Measurements from ENCODE around the gene PCGF1.
"Not testable (repeated sequence)": the region's sequence is repeated elsewhere in the genome, so short reads cannot be mapped to it uniquely, and the experiment has no call there.

The PCGF1 gene

DNA sequence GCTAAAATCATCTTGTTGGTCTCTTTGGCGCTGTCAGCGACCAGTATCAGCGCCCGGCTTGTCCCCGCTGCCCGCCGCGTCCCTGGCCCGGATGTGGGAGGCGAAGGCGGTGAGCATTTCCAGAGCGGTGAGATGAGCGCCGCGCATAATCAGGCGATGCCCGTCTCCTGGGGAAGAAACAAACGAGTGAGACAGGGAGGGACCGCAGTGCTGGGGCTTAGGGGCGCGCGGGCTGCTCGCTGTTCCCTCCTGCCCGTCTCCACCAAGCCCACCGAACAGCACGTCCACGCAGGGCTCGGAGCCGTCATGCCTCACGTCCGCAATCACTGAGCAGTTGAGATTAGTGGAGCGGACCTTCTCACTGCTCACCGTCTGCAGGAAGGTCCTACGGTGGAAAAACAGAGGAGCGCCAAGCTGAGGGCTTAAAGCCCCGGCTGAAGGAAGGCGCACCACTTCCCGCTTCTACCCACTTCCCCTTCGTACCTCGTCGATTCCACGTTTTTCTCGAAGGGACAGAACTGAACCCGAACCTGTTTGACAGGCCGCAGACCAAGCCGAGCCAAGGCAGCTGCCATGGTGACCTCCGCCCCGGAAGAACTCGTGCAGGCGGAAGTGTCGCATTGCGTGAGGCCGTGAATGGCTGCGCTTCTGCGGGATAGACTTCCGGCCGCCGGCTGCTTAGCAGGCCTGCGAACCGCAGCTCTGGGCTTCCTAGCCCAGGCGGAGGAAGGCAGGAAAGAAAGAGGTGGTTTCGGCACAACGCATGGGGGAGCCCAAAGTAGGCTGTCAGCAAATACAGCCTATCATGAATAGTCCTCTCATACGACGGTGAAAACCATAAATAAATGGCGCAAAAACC is 35.2 kb downstream of the PCGF1 start, which contains the start of gene MRPL53:
MRPL53 (minus strand) TSS at position 595 of the 859 bp plus-strand sequence; CDS start at position 575, 20 bp downstream.
- Histone ChIP-seq H3K4me1 (ENCODE audit: insufficient read depth, low read length, severe bottlenecking) (peaks cover 21% of the 10 kb centered on the region), H3K4me2 (ENCODE audit: low read length) (peak within 1 kb of the TSS; percentile 99), H3K9me2 (ENCODE audit: low read depth, low read length) (no peaks in the 10 kb centered on the region), H3K9me3 (ENCODE audit: low read length) (no peaks in the 10 kb centered on the region), H3K36me3 (ENCODE audit: insufficient read depth, low read length) (peaks cover 17% of the 10 kb centered on the region), H3K27me3 (ENCODE audit: insufficient read depth, low read length) (no peaks in the 10 kb centered on the region), H2AFZ (ENCODE audit: low read length) (no peak within 1 kb of the TSS), H4K20me1 (ENCODE audit: insufficient read depth, low read length) (no peaks in the 10 kb centered on the region), H3K79me2 (ENCODE audit: insufficient read depth, low read length) (no peaks in the 10 kb centered on the region), H3F3A (ENCODE audit: insufficient read depth, low read length) (no peaks in the 10 kb centered on the region), H3K9ac (ENCODE audit: low read length) (peak within 1 kb of the TSS; percentile 85), H3K4me3 (ENCODE audit: low read depth, low read length, poor library complexity, severe bottlenecking) (peak within 1 kb of the TSS; percentile 84), H3K27ac (ENCODE audit: low read depth, low read length, poor library complexity, severe bottlenecking) (peak within 1 kb of the TSS; percentile 89)
- TF ChIP-seq EZH2 (IDR thresholded peaks at IDR 0.05; ENCODE audit: borderline replicate concordance, low read length): no peak
- TF ChIP-seq, protein P1, sequence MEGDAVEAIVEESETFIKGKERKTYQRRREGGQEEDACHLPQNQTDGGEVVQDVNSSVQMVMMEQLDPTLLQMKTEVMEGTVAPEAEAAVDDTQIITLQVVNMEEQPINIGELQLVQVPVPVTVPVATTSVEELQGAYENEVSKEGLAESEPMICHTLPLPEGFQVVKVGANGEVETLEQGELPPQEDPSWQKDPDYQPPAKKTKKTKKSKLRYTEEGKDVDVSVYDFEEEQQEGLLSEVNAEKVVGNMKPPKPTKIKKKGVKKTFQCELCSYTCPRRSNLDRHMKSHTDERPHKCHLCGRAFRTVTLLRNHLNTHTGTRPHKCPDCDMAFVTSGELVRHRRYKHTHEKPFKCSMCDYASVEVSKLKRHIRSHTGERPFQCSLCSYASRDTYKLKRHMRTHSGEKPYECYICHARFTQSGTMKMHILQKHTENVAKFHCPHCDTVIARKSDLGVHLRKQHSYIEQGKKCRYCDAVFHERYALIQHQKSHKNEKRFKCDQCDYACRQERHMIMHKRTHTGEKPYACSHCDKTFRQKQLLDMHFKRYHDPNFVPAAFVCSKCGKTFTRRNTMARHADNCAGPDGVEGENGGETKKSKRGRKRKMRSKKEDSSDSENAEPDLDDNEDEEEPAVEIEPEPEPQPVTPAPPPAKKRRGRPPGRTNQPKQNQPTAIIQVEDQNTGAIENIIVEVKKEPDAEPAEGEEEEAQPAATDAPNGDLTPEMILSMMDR (IDR thresholded peaks at IDR 0.05; ENCODE audit: low read length): no peak

DNA sequence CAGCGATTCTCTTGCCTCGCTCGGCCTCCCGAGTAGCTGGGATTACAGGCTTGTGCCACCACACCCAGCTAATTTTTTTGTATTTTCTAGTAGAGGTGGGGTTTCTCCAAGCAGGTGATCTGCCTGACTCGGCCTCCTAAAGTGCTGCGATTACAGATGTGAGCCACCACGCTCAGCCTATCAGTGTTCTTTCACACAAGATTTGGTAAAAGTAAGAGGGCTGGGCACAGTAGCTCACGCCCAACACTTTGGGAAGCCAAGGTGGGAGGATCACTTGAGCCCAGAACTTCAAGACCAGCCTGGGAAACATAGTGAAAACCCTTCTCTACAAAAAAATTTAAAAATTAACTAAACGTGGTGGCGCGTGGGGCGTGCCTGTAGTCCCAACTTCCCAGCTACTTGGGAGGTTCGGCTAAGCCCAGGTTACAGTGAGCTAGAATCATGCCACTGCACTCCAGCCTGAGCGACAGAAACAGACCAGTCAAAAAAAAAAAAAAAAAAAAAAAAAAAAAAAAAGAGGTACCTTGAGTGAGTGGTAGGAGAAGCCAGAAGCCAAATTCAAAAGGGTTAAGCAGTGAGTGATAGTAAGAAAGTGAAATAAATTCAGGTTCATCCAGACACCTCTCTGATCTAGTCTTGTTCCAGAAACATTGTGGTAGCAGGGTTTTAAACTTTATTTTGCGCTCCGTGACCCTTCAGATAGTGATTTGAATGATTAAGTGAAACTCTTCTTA is 36.0 kb downstream of the PCGF1 start:
- H4K20me1 ChIP-seq (ENCODE audit: insufficient read depth, low read length): no peaks in the 10 kb centered on the region
- peak overlapping the region; percentile 85 for H3K9ac ChIP-seq (ENCODE audit: low read length)
- no peak overlapping the region for H2AFZ ChIP-seq (ENCODE audit: low read length)
- H3F3A ChIP-seq (ENCODE audit: insufficient read depth, low read length): no peaks in the 10 kb centered on the region
- H3K27me3 ChIP-seq (ENCODE audit: insufficient read depth, low read length): no peaks in the 10 kb centered on the region
- no peaks in the 10 kb centered on the region for H3K9me2 ChIP-seq (ENCODE audit: low read depth, low read length)
- H3K9me3 ChIP-seq (ENCODE audit: low read length): no peaks in the 10 kb centered on the region
- peak overlapping the region; percentile 99 for H3K4me2 ChIP-seq (ENCODE audit: low read length)
- H3K4me1 ChIP-seq (ENCODE audit: insufficient read depth, low read length, severe bottlenecking): peaks cover 23% of the 10 kb centered on the region
- H3K27ac ChIP-seq (ENCODE audit: low read depth, low read length, poor library complexity, severe bottlenecking): peak overlapping the region; percentile 89
- TF ChIP-seq, protein P1 (IDR thresholded peaks at IDR 0.05; ENCODE audit: low read length): no peak
- no peak for TF ChIP-seq EZH2 (IDR thresholded peaks at IDR 0.05; ENCODE audit: borderline replicate concordance, low read length)
- H3K4me3 ChIP-seq (ENCODE audit: low read depth, low read length, poor library complexity, severe bottlenecking): peak overlapping the region; percentile 84
- no peaks in the 10 kb centered on the region for H3K79me2 ChIP-seq (ENCODE audit: insufficient read depth, low read length)
- peaks cover 17% of the 10 kb centered on the region for H3K36me3 ChIP-seq (ENCODE audit: insufficient read depth, low read length)

DNA sequence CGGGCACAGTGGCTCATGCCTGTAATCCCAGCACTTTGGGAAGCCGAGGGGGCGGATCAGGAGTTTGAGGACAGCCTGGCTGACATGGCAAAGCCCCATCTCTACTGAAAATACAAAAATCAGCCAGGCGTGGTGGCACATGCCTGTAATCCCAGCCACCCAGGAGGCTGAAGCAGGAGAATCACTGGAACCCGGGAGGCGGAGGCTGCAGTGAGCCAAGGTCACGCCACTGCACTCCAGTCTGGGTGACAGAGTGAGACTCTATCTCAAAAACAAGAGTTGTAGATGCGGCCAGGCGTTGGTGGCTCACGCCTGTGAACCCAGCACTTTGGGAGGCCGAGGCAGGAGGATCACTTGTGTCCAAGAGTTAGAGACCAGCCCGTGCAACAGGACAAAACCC is 36.8 kb downstream of the PCGF1 start:
- H3F3A ChIP-seq (ENCODE audit: insufficient read depth, low read length); H3K9me3 ChIP-seq (ENCODE audit: low read length); H3K27me3 ChIP-seq (ENCODE audit: insufficient read depth, low read length); H4K20me1 ChIP-seq (ENCODE audit: insufficient read depth, low read length); H3K9ac ChIP-seq (ENCODE audit: low read length); H3K4me2 ChIP-seq (ENCODE audit: low read length); H2AFZ ChIP-seq (ENCODE audit: low read length); H3K27ac ChIP-seq (ENCODE audit: low read depth, low read length, poor library complexity, severe bottlenecking); H3K4me3 ChIP-seq (ENCODE audit: low read depth, low read length, poor library complexity, severe bottlenecking); H3K79me2 ChIP-seq (ENCODE audit: insufficient read depth, low read length); H3K9me2 ChIP-seq (ENCODE audit: low read depth, low read length): not testable (repeated sequence)
- Histone ChIP-seq H3K4me1 (ENCODE audit: insufficient read depth, low read length, severe bottlenecking) (peaks cover 30% of the 10 kb centered on the region), H3K36me3 (ENCODE audit: insufficient read depth, low read length) (peaks cover 17% of the 10 kb centered on the region)
